Skeletal muscle tissue (tissue), 4 donors: ENCODE measurements around the gene PTDSS2. TPM values are rescaled to one million over a fixed set of nuclear protein-coding genes. Genes with fewer than 3 reads are reported as not detected.
"Not testable (repeated sequence)": the region's sequence is repeated elsewhere in the genome, so short reads cannot be mapped to it uniquely, and the experiment has no call there.

ENCODE experiments used
- H3K27ac ChIP-seq: one replicate; pipeline ENCODE4 v1.7.0; 2013; ENCODE audit warnings: mild to moderate bottlenecking, low read depth, low read length, inconsistent platforms
- H3K27me3 ChIP-seq, 3 donors: one replicate each; pipeline ENCODE4 v1.7.0; 2013; ENCODE audit warnings: low read length in 3 of 3; ENCODE audit not compliant: control insufficient read depth in 3 of 3, insufficient read depth in 3 of 3
- H3K36me3 ChIP-seq, 3 donors: one replicate each; pipeline ENCODE4 v1.7.0; 2013; ENCODE audit warnings: low read length in 3 of 3; ENCODE audit not compliant: control insufficient read depth in 3 of 3, insufficient read depth in 3 of 3
- H3K4me1 ChIP-seq, 3 donors: one replicate each; pipeline ENCODE4 v1.7.0; 2013; ENCODE audit warnings: low read length in 3 of 3, mild to moderate bottlenecking in 3 of 3; ENCODE audit not compliant: control insufficient read depth in 3 of 3, insufficient read depth in 3 of 3
- H3K4me3 ChIP-seq, 3 donors: one replicate each; pipeline ENCODE4 v1.7.0; 2013; ENCODE audit warnings: low read length in 3 of 3
- H3K9ac ChIP-seq, 3 donors: one replicate each; pipeline ENCODE4 v1.7.0; 2013; ENCODE audit warnings: low read length in 3 of 3, mild to moderate bottlenecking in 3 of 3, moderate library complexity in 2 of 3, low read depth in 1 of 3
- H3K9me3 ChIP-seq, 3 donors: one replicate each; pipeline ENCODE4 v1.7.0; 2013; ENCODE audit warnings: low read length in 3 of 3; ENCODE audit not compliant: control insufficient read depth in 3 of 3
- total RNA-seq: library from RNA; depleted of rRNA; stranded (reverse); fragments of >200 nt; gene quantifications from one replicate; pipeline ENCODE4 v1.2.3, GENCODE V29; 2014
- donor health status: Osteomylitis.

Gene PTDSS2
- total RNA-seq, 1 donor from 2014 or later = 21.4 TPM

DNA sequence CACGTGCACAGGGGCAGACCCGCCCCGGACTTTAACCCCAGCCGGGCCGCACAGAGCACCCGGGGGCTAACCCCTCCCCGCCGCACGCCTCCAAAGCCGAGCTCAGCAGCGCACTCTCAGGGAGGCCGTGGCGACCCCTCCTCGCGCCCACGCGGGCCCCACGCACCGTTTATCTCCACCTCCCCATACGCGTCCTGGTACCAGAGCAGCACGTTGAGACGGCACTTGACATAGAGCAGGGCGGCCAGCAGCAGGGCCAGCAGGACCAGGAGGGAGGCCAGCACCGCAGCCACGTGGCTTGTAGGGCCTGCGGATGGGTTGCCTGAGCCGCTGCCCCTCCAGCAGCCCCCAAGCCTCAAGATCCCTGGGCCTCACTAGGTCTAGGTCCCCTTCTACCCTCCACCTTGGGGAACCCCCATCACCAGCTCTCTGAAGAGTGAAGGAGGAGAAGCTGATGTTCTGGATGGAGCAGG is 42.4 kb upstream of the PTDSS2 start:
- Histone ChIP-seq H3K4me3 (peak overlapping the region in 1 of 3 donors; percentile 49), H3K27ac (no peak overlapping the region), H3K9me3 (no peaks in the 10 kb centered on the region), H3K9ac (no peak overlapping the region), H3K36me3 (no peaks in the 10 kb centered on the region), H3K4me1 (peaks cover 0 to 13% (median 6%) of the 10 kb centered on the region in 3 donors), H3K27me3 (peaks cover 7 to 31% (median 21%) of the 10 kb centered on the region in 3 donors)

DNA sequence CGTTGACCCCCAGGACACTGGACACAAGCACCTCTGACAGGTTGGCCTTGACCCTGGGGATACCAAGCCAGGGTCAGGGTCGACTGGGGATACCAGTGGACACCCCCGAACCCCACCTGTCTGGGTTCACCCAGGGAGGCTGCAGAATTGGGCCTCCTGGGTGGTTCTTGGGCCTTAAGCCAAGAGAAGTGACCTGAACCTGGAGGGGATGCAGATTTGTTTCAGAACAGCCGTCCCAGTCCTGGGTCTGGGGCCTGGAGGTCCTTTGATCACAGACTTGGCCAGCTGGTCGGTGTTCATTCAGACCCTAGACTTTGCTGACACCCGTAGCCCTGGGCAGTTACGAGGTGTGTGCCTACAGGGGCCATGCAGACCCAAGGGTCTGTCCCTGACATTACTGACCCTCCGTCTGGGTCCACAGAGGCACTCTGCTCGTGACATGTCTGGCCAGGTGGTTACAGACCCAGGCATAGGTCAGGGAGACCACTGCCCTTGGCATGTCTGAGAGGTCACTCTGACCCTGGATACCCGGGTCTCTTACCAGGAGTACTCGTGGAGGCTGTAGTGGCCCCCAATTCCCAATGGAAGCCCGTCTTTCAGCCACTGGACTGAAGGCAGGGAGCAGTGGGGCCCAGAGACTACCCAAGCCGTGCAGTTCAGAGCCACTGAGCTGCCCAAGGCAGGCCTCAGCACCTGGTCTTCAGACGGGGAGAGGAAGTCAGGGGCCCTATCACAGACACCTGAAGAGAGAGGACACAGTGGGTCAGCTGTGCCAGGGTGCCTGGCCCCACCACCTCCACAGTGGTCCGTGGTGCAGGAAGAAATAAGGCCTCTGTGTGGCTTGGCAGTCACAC is 41.7 kb upstream of the PTDSS2 start:
- Histone ChIP-seq H3K27ac (no peak overlapping the region), H3K9ac (no peak overlapping the region), H3K27me3 (peaks cover 7 to 31% (median 21%) of the 10 kb centered on the region in 3 donors), H3K36me3 (no peaks in the 10 kb centered on the region), H3K4me3 (no peak overlapping the region), H3K9me3 (no peaks in the 10 kb centered on the region), H3K4me1 (peaks cover 3 to 17% (median 6%) of the 10 kb centered on the region in 3 donors)

DNA sequence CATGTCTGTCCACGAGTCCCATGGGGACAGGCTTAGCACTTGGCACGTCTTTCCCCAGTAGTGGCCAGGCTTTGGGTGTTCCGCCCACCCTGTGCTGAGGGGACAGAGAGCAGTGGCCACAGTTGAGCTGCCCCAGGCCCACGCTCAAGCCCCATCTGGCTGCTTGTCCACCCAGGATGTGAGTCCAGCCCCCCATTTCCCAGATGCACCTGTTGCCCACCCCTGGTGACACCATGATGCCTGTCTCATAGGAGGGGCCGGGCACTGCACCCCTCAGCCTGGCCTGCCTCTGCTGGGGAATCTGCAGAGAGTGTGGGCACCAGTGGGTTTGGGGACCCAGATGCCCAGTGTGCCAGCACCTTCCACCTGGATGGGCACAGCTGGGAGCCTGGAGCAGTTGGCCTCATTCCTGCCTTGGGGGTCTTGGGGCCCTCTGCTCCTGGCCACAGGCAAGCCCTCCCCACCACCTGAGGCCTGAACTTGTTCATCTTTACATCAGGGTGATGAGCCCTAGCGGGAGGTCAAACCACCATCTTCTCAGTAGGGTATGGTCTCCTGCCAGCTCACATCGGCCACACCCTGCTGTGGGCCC is 41.0 kb upstream of the PTDSS2 start:
- Histone ChIP-seq H3K4me3 (no peak overlapping the region), H3K9me3 (no peaks in the 10 kb centered on the region), H3K27me3 (peaks cover 8 to 31% (median 21%) of the 10 kb centered on the region in 3 donors), H3K9ac (no peak overlapping the region), H3K36me3 (no peaks in the 10 kb centered on the region), H3K4me1 (peaks cover 4 to 17% (median 6%) of the 10 kb centered on the region in 3 donors), H3K27ac (no peak overlapping the region)

DNA sequence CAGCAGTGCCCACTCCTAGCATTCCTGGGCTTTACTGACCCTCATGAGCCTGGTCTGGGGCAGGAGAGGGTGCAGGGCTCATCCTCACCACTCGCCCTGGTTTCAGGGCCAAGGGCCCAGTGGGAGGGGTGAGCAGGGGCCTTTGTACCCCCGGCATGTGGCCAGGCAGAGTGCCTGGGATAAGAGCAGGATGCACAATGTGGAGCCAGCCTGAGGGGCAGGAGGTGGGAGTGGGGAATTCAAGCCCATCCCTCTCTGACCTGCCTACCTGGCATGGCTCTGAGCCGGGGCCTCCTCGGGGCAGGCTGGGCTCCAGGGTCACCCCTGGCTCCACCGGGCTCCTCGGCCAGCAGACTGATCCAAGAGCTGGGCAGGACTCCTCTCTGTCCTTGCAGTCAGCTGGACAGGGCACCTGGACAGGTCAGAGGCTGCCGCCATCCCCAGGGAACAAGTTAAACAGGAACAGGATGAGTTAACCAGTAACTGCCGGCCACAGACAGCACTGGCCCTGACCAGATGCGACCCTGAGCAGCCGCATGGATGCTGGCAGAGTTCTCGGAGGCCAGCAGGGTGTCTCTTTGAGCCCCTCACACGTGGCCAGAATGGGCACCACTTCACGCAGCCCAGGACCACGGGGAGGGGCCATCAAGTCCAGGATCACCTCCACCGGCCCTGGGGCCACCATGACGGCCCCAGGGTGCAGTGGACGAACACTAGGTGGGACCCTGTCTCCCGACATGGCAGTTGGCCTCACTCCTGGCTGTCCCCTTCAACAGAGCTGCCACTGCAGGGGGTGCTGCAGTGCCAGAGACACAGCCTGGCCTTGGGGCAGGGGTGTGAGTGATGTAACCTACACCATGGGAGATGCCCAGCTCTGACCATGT is 40.2 kb upstream of the PTDSS2 start:
- H3K4me1 ChIP-seq = peaks cover 4 to 21% (median 6%) of the 10 kb centered on the region in 3 donors
- no peaks in the 10 kb centered on the region for H3K9me3 ChIP-seq
- H3K9ac ChIP-seq = no peak overlapping the region
- H3K27me3 ChIP-seq = peaks cover 15 to 37% (median 26%) of the 10 kb centered on the region in 3 donors
- no peaks in the 10 kb centered on the region for H3K36me3 ChIP-seq
- no peak overlapping the region for H3K4me3 ChIP-seq
- no peak overlapping the region for H3K27ac ChIP-seq

GRCh38 chr11:410711-411110 is 39.4 kb upstream of the PTDSS2 start:
- H3K4me3 ChIP-seq, H3K9ac ChIP-seq, H3K27ac ChIP-seq, H3K36me3 ChIP-seq, H3K9me3 ChIP-seq: not testable (repeated sequence)
- Histone ChIP-seq H3K27me3 (peaks cover 20 to 43% (median 30%) of the 10 kb centered on the region in 3 donors), H3K4me1 (peaks cover 4 to 19% (median 8%) of the 10 kb centered on the region in 3 donors)

DNA sequence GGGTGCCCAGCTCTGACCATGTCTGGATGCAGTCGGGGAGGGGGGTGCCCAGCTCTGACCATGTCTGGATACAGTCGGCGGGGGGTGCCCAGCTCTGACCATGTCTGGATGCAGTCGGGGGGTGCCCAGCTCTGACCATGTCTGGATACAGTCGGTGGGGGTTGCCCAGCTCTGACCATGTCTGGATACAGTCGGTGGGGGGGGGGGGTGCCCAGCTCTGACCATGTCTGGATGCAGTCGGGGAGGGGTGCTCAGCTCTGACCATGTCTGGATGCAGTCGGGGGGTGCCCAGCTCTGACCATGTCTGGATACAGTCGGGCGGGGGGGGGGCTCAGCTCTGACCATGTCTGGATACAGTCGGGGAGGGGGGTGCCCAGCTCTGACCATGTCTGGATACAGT is 38.6 kb upstream of the PTDSS2 start:
- Histone ChIP-seq H3K4me1 (peaks cover 4 to 11% (median 4%) of the 10 kb centered on the region in 3 donors), H3K27me3 (peaks cover 28 to 48% (median 39%) of the 10 kb centered on the region in 3 donors)
- H3K9me3 ChIP-seq, H3K27ac ChIP-seq, H3K4me3 ChIP-seq, H3K36me3 ChIP-seq, H3K9ac ChIP-seq: not testable (repeated sequence)

DNA sequence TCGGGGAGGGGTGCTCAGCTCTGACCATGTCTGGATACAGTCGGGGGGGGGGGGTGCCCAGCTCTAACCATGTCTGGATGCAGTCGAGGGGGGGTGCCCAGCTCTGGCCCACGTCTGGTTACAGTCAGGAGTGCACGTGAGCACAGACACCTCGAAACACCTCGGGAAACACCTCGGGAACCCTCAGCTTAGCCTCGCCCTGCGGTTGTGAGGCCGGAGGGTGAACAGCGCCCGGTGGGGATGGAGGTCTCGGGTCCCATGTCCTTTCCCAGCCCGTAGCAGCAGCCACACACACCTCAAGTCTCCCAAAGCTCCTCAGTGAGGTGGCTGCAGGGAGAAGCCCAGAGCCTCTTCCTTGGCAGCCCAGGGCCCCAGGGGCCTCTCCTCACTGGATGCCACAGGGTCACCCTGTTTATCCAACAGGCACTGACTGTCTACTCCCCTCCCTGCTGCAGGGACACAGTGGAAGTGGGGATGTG is 37.4 kb upstream of the PTDSS2 start:
- H3K27ac ChIP-seq = no peak overlapping the region
- H3K9me3 ChIP-seq = no peaks in the 10 kb centered on the region
- no peak overlapping the region for H3K4me3 ChIP-seq
- no peaks in the 10 kb centered on the region for H3K36me3 ChIP-seq
- H3K9ac ChIP-seq = no peak overlapping the region
- peaks cover 4 to 8% (median 5%) of the 10 kb centered on the region in 3 donors for H3K4me1 ChIP-seq
- peaks cover 38 to 52% (median 39%) of the 10 kb centered on the region in 3 donors for H3K27me3 ChIP-seq

GRCh38 chr11:413120-414081 is 36.7 kb upstream of the PTDSS2 start:
- H3K9ac ChIP-seq = no peak overlapping the region
- H3K27me3 ChIP-seq = peaks cover 41 to 53% (median 45%) of the 10 kb centered on the region in 3 donors
- H3K36me3 ChIP-seq = no peaks in the 10 kb centered on the region
- no peaks in the 10 kb centered on the region for H3K9me3 ChIP-seq
- peaks cover 4 to 8% (median 5%) of the 10 kb centered on the region in 3 donors for H3K4me1 ChIP-seq
- H3K4me3 ChIP-seq = no peak overlapping the region
- H3K27ac ChIP-seq = no peak overlapping the region
